Brain microvascular endothelial cell (primary cell): Measurements from ENCODE around the gene MYLK2.
"Not testable (repeated sequence)": the region's sequence is repeated elsewhere in the genome, so short reads cannot be mapped to it uniquely, and the experiment has no call there.

Source experiments
- DNase-seq: peaks from one replicate; pipeline ENCODE4 v3.0.0-alpha.2; 2020
- H3K27ac ChIP-seq: fragments of 250-450 bp; sonication (Bioruptor Pico); 2 replicates; pipeline ENCODE4 v1.5.1; 2020; ENCODE audit warnings: mild to moderate bottlenecking, moderate library complexity
- H3K27me3 ChIP-seq: fragments of 250-450 bp; sonication (Bioruptor Pico); replicated peaks from 2 replicates; pipeline ENCODE4 v1.5.1; 2020; ENCODE audit warnings: mild to moderate bottlenecking
- H3K36me3 ChIP-seq: fragments of 250-450 bp; sonication (Bioruptor Pico); replicated peaks from 2 replicates; pipeline ENCODE4 v1.5.1; 2020; ENCODE audit warnings: mild to moderate bottlenecking
- H3K4me3 ChIP-seq: 2 replicates; pipeline ENCODE4 v1.5.1; 2011; ENCODE audit warnings: low read depth, mild to moderate bottlenecking, control low read depth, low read length, moderate library complexity
- CTCF ChIP-seq: IDR thresholded peaks from 2 replicates; pipeline ENCODE4 v1.5.1; 2011; ENCODE audit warnings: low read depth, mild to moderate bottlenecking, moderate library complexity, low read length, control low read depth, inconsistent platforms; ENCODE audit errors: missing control alignments
- in situ Hi-C: cut with HindIII; loops from 2 replicates; pipeline ENCODE4 v1.10.0; 2017; ENCODE audit warnings: low sequenced_read_pairs, low pct_ligation_motif_present

The MYLK2 gene

DNA sequence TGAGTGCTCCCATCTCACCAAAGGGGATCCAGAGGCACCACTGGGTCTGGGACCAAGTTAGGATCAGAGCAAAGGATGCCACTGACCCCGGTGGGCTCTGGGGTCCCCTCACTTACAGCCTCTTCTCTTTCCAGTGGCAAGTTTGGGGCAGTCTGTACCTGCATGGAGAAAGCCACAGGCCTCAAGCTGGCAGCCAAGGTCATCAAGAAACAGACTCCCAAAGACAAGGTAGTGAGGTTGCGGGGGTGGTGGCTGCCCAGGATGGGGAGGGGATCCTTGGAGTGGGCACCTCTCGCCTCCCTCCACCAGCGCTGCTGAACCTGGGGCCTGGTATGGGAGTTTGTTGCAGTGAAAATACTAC lies 4.9 kb downstream of the MYLK2 start:
- TF ChIP-seq CTCF = no peak
- in situ Hi-C loops = no loop called here
- no peak for DNase-seq
- H3K27ac ChIP-seq = no peak overlapping the region
- no peak overlapping the region for H3K4me3 ChIP-seq
- H3K27me3 ChIP-seq = no peaks in the 10 kb centered on the region
- no peaks in the 10 kb centered on the region for H3K36me3 ChIP-seq

DNA sequence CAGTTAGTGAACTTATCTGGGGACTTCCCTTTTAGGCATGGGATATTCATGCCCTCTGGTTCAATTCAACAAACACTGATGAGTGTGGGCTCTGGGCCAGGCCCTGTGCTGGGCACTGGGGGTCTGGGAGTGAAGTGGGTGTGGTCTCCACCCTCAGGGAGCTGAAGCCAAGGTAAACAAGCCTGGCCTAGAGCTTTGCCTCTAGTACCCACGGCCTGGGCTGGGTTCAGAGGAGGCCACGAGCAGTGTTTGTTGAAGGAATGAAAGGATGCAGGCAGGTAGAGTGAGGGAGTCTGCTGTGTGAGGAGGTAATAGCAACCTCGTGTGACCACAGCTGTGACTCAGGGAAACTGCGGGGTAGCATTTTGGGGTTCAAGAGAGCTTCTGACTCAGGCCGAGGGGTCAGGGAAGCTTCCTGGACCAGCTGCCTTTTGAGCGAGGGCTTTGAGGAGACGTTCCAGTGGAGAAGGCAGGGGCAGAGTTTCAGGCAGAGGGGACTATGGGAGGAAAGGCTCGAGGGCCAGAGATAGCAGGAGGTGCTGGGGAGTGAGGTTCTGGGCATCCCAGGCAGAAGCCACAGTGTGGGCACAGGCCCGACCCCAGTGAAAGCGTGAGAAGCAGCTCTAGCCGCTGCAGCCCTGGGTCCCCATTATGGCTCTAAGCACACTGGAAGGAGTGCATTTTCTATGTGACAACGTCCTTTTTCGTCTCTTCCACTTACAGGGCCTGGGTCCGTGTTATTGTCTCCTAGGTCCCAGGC lies 5.6 kb downstream of the MYLK2 start:
- no peak for TF ChIP-seq CTCF

GRCh38 chr20:31826074-31826473 lies 6.9 kb downstream of the MYLK2 start:
- no peak overlapping the region for H3K27ac ChIP-seq
- H3K4me3 ChIP-seq = no peak overlapping the region
- H3K27me3 ChIP-seq = no peaks in the 10 kb centered on the region
- no peak for TF ChIP-seq CTCF
- H3K36me3 ChIP-seq = no peaks in the 10 kb centered on the region
- no peak for DNase-seq
- in situ Hi-C loops = no loop called here

More for the DNA sequence above, 5.6 kb downstream of the MYLK2 start:
- H3K36me3 ChIP-seq = no peaks in the 10 kb centered on the region
- H3K27ac ChIP-seq = no peak overlapping the region
- DNase-seq = no peak
- in situ Hi-C loops = no loop called here
- no peaks in the 10 kb centered on the region for H3K27me3 ChIP-seq
- no peak overlapping the region for H3K4me3 ChIP-seq

DNA sequence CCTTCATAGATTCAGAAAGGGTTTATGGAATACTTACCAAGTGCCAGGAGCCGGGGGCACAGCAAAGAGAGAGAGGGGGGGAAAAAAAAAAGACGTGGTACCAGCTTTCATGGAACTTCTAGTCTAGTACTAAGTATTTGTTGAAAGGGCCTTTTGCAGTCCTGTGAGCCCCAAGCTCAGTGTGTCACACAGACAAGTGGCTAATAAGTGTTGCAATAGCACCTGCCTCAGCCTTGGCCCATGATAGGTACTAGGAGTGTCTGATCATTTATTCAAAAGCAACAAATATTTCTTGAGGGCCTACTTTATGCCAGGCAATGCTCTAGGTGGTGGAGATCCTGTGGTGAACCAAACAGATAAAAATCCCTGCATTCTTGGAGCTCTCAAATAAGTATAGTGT lies 7.9 kb downstream of the MYLK2 start:
- H3K36me3 ChIP-seq = no peaks in the 10 kb centered on the region
- DNase-seq = no peak
- in situ Hi-C loops = no loop called here
- TF ChIP-seq CTCF = no peak
- H3K27ac ChIP-seq = no peak overlapping the region
- H3K27me3 ChIP-seq = no peaks in the 10 kb centered on the region
- no peak overlapping the region for H3K4me3 ChIP-seq

DNA sequence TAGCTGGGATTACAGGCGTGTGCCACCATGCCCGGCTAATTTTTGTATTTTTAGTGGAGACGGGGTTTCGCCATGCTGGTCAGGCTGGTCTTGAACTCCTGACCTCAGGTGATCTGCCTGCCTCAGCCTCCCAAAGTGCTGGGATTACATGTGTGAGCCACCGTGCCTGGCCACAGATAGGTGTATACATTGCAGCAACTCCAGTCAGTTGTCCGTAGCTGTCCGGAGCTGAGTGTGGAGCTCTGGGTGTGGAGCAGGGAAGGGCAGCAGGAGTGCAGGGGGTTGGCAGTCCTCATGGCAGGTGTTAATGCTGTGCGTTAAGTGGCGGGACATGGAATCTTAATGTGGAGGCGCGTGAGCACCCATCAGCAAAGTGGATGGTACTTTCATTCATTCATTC lies 8.9 kb downstream of the MYLK2 start:
- in situ Hi-C loops, H3K36me3 ChIP-seq, H3K27me3 ChIP-seq, DNase-seq, H3K27ac ChIP-seq, H3K4me3 ChIP-seq: not testable (repeated sequence)

- H3K4me3 ChIP-seq = no peak overlapping the region
- in situ Hi-C loops = no loop called here
- TF ChIP-seq CTCF = no peak
Observed at GRCh38 chr20:31829731-31830130, 10.6 kb downstream of the MYLK2 start.

More at GRCh38 chr20:31829731-31830130, 10.6 kb downstream of the MYLK2 start:
- no peak for DNase-seq
- Histone ChIP-seq H3K27ac (no peak overlapping the region), H3K27me3 (no peaks in the 10 kb centered on the region), H3K36me3 (no peaks in the 10 kb centered on the region)
